Neural progenitor cell (in vitro differentiated cells): ENCODE results near the gene JAG2. TPM values are rescaled to one million over a fixed set of nuclear protein-coding genes. Genes with fewer than 3 reads are reported as not detected.

ENCODE experiments used
- DNase-seq: peaks from one replicate; pipeline ENCODE4 v3.0.0-alpha.2; 2016; ENCODE audit warnings: low spot score
- H2AFZ ChIP-seq: fragments of 200-600 bp; sonication (generic); replicated peaks from 2 replicates; pipeline ENCODE4 v1.6.1; 2016; ENCODE audit warnings: antibody characterized with exemption
- H3F3A ChIP-seq: fragments of 200-600 bp; sonication (generic); 2 replicates; pipeline ENCODE4 v1.6.1; 2016; ENCODE audit warnings: antibody characterized with exemption, low read depth
- H3K27ac ChIP-seq: fragments of 200-600 bp; sonication (generic); 2 replicates; pipeline ENCODE4 v1.5.1; 2016; ENCODE audit warnings: mild to moderate bottlenecking
- H3K27me3 ChIP-seq: fragments of 200-600 bp; sonication (generic); 2 replicates; pipeline ENCODE4 v1.6.1; 2016; ENCODE audit warnings: mild to moderate bottlenecking, moderate library complexity
- H3K36me3 ChIP-seq: fragments of 200-600 bp; sonication (generic); 2 replicates; pipeline ENCODE4 v1.5.1; 2016
- H3K4me1 ChIP-seq: fragments of 200-600 bp; sonication (generic); 2 replicates; pipeline ENCODE4 v1.6.1; 2016; ENCODE audit warnings: mixed run types
- H3K4me2 ChIP-seq: fragments of 200-600 bp; sonication (generic); 2 replicates; pipeline ENCODE4 v1.6.1; 2016
- H3K4me3 ChIP-seq: fragments of 200-600 bp; sonication (generic); 2 replicates; pipeline ENCODE4 v1.5.1; 2016
- H3K79me2 ChIP-seq: fragments of 200-600 bp; sonication (generic); 2 replicates; pipeline ENCODE4 v1.6.1; 2016; ENCODE audit warnings: low read depth
- H3K9ac ChIP-seq: fragments of 200-600 bp; sonication (generic); 2 replicates; pipeline ENCODE4 v1.6.1; 2016
- H3K9me3 ChIP-seq: fragments of 200-600 bp; sonication (generic); 2 replicates; pipeline ENCODE4 v1.5.1; 2016; ENCODE audit warnings: low read depth
- H4K20me1 ChIP-seq: fragments of 200-600 bp; sonication (generic); 2 replicates; pipeline ENCODE4 v1.6.1; 2016; ENCODE audit warnings: low read depth
- H3K27ac Mint-ChIP-seq: 3 replicates; pipeline ENCODE4 v1.8.0; 2021; ENCODE audit warnings: mixed read lengths
- H3K27me3 Mint-ChIP-seq: 2 replicates; pipeline ENCODE4 v1.8.0; 2022; ENCODE audit warnings: low read depth, mild to moderate bottlenecking, inconsistent platforms, moderate library complexity, mixed read lengths; ENCODE audit not compliant: insufficient read depth
- H3K36me3 Mint-ChIP-seq: 3 replicates; pipeline ENCODE4 v1.8.0; 2021; ENCODE audit warnings: mixed read lengths
- H3K4me1 Mint-ChIP-seq: 3 replicates; pipeline ENCODE4 v1.8.0; 2021; ENCODE audit warnings: mixed read lengths
- H3K4me3 Mint-ChIP-seq: 3 replicates; pipeline ENCODE4 v1.8.0; 2021; ENCODE audit warnings: mild to moderate bottlenecking, moderate library complexity, mixed read lengths
- H3K9me3 Mint-ChIP-seq: 3 replicates; pipeline ENCODE4 v1.8.0; 2020; ENCODE audit warnings: mixed read lengths
- EZH2 ChIP-seq: fragments of 200-600 bp; sonication (generic); IDR thresholded peaks from 2 replicates; pipeline ENCODE4 v1.6.1; 2017; ENCODE audit warnings: antibody characterized with exemption, mild to moderate bottlenecking, moderate library complexity
- EZH2phosphoT487 ChIP-seq: fragments of 200-600 bp; sonication (generic); IDR thresholded peaks from 2 replicates; pipeline ENCODE4 v1.6.1; 2017; ENCODE audit warnings: antibody characterized with exemption
- total RNA-seq: library from RNA; depleted of rRNA; stranded (reverse); fragments of >200 nt; gene quantifications from 2 replicates; pipeline ENCODE4 v1.2.3, GENCODE V29; 2015; ENCODE audit warnings: low replicate concordance
- TF ChIP-seq, protein P1 (sequence below): fragments of 200-600 bp; sonication (generic); IDR thresholded peaks from 2 replicates; pipeline ENCODE4 v1.5.1; 2017; ENCODE audit warnings: antibody characterized with exemption, mild to moderate bottlenecking

The JAG2 gene
- total RNA-seq, 1 donor from 2014 or later = 2.1 TPM

GRCh38 chr14:105173145-105173544 lies 4.6 kb upstream of the JAG2 start:
- no peaks in the 10 kb centered on the region for H3K36me3 ChIP-seq
- no peak overlapping the region for H3K27ac ChIP-seq
- no peaks in the 10 kb centered on the region for H3K4me1 ChIP-seq
- H3K4me3 ChIP-seq = no peak overlapping the region
- H3K27me3 ChIP-seq = peaks cover 16% of the 10 kb centered on the region
- H3K9ac ChIP-seq = no peak overlapping the region
- peaks cover 41% of the 10 kb centered on the region for H4K20me1 ChIP-seq
- H3K9me3 Mint-ChIP-seq = no peaks in the 10 kb centered on the region
- peaks cover 14% of the 10 kb centered on the region for H3K27me3 Mint-ChIP-seq
- H3K4me2 ChIP-seq = no peak overlapping the region
- H3K36me3 Mint-ChIP-seq = no peaks in the 10 kb centered on the region
- H3F3A ChIP-seq = peaks cover 5% of the 10 kb centered on the region
- H3K4me1 Mint-ChIP-seq = peaks cover 7% of the 10 kb centered on the region
- no peaks in the 10 kb centered on the region for H3K9me3 ChIP-seq
- no peaks in the 10 kb centered on the region for H3K79me2 ChIP-seq
- H3K4me3 Mint-ChIP-seq = no peak overlapping the region
- no peak for TF ChIP-seq EZH2phosphoT487
- TF ChIP-seq EZH2 = no peak
- TF ChIP-seq, protein P1, sequence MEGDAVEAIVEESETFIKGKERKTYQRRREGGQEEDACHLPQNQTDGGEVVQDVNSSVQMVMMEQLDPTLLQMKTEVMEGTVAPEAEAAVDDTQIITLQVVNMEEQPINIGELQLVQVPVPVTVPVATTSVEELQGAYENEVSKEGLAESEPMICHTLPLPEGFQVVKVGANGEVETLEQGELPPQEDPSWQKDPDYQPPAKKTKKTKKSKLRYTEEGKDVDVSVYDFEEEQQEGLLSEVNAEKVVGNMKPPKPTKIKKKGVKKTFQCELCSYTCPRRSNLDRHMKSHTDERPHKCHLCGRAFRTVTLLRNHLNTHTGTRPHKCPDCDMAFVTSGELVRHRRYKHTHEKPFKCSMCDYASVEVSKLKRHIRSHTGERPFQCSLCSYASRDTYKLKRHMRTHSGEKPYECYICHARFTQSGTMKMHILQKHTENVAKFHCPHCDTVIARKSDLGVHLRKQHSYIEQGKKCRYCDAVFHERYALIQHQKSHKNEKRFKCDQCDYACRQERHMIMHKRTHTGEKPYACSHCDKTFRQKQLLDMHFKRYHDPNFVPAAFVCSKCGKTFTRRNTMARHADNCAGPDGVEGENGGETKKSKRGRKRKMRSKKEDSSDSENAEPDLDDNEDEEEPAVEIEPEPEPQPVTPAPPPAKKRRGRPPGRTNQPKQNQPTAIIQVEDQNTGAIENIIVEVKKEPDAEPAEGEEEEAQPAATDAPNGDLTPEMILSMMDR = no peak
- no peak overlapping the region for H2AFZ ChIP-seq
- H3K27ac Mint-ChIP-seq = no peak overlapping the region
- DNase-seq = no peak

DNA sequence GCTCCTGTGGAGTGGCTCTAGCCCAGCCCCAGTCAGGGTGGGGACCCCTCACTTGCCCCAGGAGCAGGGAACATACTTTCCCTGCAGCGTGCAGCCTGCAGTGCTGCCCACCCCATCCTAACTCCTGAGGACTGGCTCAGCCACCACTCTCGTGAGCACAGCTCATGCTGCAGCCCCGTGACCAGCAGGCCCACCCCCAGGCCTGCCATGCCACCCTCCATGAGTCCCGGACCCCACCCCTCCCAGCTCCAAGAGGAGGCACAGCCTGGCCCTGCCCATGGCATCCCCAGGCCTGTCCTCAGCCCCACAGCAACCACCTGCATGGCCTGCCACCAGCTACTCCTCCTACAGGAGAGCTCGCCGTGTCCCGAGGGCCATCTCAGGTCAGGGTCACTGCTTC lies 3.9 kb upstream of the JAG2 start:
- Histone ChIP-seq H3K27ac (no peak overlapping the region), H3K9ac (no peak overlapping the region), H3K4me1 (no peaks in the 10 kb centered on the region), H3F3A (peaks cover 5% of the 10 kb centered on the region), H3K4me2 (no peak overlapping the region), H3K4me3 (no peak overlapping the region), H3K79me2 (no peaks in the 10 kb centered on the region), H3K36me3 (no peaks in the 10 kb centered on the region), H4K20me1 (peaks cover 36% of the 10 kb centered on the region), H3K9me3 (no peaks in the 10 kb centered on the region), H2AFZ (no peak overlapping the region), H3K27me3 (peaks cover 23% of the 10 kb centered on the region)
- TF ChIP-seq EZH2 = no peak
- TF ChIP-seq EZH2phosphoT487 = no peak
- TF ChIP-seq, protein P1 = no peak
- Mint-ChIP-seq H3K4me1 (peaks cover 7% of the 10 kb centered on the region), H3K4me3 (no peak overlapping the region), H3K36me3 (no peaks in the 10 kb centered on the region), H3K27ac (no peak overlapping the region), H3K9me3 (no peaks in the 10 kb centered on the region), H3K27me3 (peaks cover 11% of the 10 kb centered on the region)
- no peak for DNase-seq

DNA sequence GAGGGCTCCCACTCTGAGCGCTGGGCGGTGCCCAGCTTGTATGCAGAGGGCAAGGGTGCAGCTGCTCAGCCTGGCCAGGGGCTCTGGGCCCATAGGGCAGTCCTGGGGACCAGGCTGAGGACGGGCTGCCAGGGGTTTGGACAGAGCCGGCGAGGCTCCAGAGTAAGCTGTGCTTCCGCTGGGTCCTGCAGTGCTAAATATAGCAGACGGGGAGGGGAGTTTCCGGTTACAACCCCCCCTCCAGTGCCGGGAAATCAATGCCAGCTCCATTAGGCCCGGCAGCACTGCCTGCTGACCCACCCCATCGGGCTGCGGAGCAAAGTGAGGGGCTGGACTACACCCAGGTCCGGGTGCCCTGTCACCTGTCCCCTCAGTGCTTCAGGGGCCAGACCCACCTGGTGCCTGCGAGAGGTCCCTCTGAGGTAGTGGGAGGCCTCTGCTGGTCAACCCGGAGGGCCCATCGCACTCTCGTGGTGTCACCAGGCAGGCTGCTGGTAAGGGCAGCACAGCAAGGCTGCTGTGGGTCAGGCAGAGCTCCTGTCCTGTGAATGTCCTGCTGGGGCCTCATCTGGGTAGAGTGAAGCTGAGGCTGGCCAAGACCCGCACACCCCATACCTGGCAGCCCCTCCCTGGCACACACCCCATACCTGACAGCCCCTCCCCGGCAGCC lies 2.6 kb upstream of the JAG2 start:
- Histone ChIP-seq H2AFZ (no peak overlapping the region), H3K9me3 (no peaks in the 10 kb centered on the region), H3K9ac (no peak overlapping the region), H3K27ac (no peak overlapping the region), H3K4me2 (no peak overlapping the region), H3K4me3 (no peak overlapping the region), H3K36me3 (no peaks in the 10 kb centered on the region), H3K4me1 (no peaks in the 10 kb centered on the region), H3K79me2 (no peaks in the 10 kb centered on the region), H4K20me1 (peaks cover 43% of the 10 kb centered on the region), H3F3A (peaks cover 12% of the 10 kb centered on the region), H3K27me3 (peaks cover 36% of the 10 kb centered on the region)
- Mint-ChIP-seq H3K36me3 (no peaks in the 10 kb centered on the region), H3K9me3 (no peaks in the 10 kb centered on the region), H3K4me3 (no peak overlapping the region), H3K4me1 (peaks cover 7% of the 10 kb centered on the region), H3K27ac (no peak overlapping the region), H3K27me3 (peaks cover 13% of the 10 kb centered on the region)
- no peak for DNase-seq
- TF ChIP-seq EZH2phosphoT487 (no peak), EZH2 (no peak)
- TF ChIP-seq, protein P1 = no peak
